Large intestine (tissue), 3 donors: ENCODE data around the gene DOK7. TPM values are rescaled to one million over a fixed set of nuclear protein-coding genes. Genes with fewer than 3 reads are reported as not detected.

Source experiments
- DNase-seq, 2 donors: peaks; one replicate each; pipeline versions ENCODE4 v3.0.0 to v3.0.0-alpha.2; 2013
- H3K27ac ChIP-seq: one replicate; pipeline ENCODE4 v1.5.1; 2013; ENCODE audit warnings: low read length
- H3K27me3 ChIP-seq: 2 replicates; pipeline ENCODE4 v1.6.1; 2013; ENCODE audit warnings: low read length; ENCODE audit not compliant: control insufficient read depth, insufficient read depth
- H3K36me3 ChIP-seq: 2 replicates; pipeline ENCODE4 v1.6.1; 2013; ENCODE audit warnings: low read length; ENCODE audit not compliant: control insufficient read depth, insufficient read depth
- H3K4me1 ChIP-seq: one replicate; pipeline ENCODE4 v1.6.1; 2013; ENCODE audit warnings: low read length; ENCODE audit not compliant: control insufficient read depth, insufficient read depth
- H3K4me3 ChIP-seq: one replicate; pipeline ENCODE4 v1.5.1; 2013; ENCODE audit warnings: low read length
- H3K9me3 ChIP-seq: one replicate; pipeline ENCODE4 v1.6.1; 2013; ENCODE audit warnings: mild to moderate bottlenecking, low read depth, low read length, moderate library complexity; ENCODE audit not compliant: control insufficient read depth
- WGBS: methylation state at CpG from one replicate; pipeline ENCODE4 v1.1.5; 2013; ENCODE audit warnings: low lambda C conversion rate; ENCODE audit not compliant: insufficient coverage; 5-methylcytosine and 5-hydroxymethylcytosine counted together
- polyA plus RNA-seq: library from polyadenylated mRNA; unstranded; fragments of 120-200 nt; gene quantifications from one replicate; pipeline ENCODE4 v1.2.1, GENCODE V29; 2013

The DOK7 gene
- polyA plus RNA-seq, 1 donor = 8.5 TPM

GRCh38 chr4:3427134-3427476 lies 36.0 kb upstream of the DOK7 start:
- Histone ChIP-seq H3K27me3 (no peaks in the 10 kb centered on the region), H3K27ac (no peak overlapping the region), H3K9me3 (no peaks in the 10 kb centered on the region), H3K36me3 (peaks cover 65% of the 10 kb centered on the region), H3K4me1 (no peaks in the 10 kb centered on the region), H3K4me3 (no peak overlapping the region)
- no peak for DNase-seq
- no CpG with 5 or more reads among the region's 9 CpGs for WGBS

GRCh38 chr4:3427706-3428446 lies 35.2 kb upstream of the DOK7 start:
- DNase-seq = no peak
- H3K36me3 ChIP-seq = peaks cover 59% of the 10 kb centered on the region
- no peaks in the 10 kb centered on the region for H3K9me3 ChIP-seq
- WGBS = 100% methylated on average over 1 of the region's 17 CpGs
- no peak overlapping the region for H3K27ac ChIP-seq
- no peaks in the 10 kb centered on the region for H3K27me3 ChIP-seq
- no peak overlapping the region for H3K4me3 ChIP-seq
- no peaks in the 10 kb centered on the region for H3K4me1 ChIP-seq

- H3K4me3 ChIP-seq = no peak overlapping the region
- H3K36me3 ChIP-seq = peaks cover 41% of the 10 kb centered on the region
- H3K4me1 ChIP-seq = no peaks in the 10 kb centered on the region
- WGBS = no CpG with 5 or more reads among the region's 12 CpGs
- no peaks in the 10 kb centered on the region for H3K27me3 ChIP-seq
- DNase-seq = no peak
- no peaks in the 10 kb centered on the region for H3K9me3 ChIP-seq
- H3K27ac ChIP-seq = no peak overlapping the region
Observed at GRCh38 chr4:3429651-3430050, 33.5 kb upstream of the DOK7 start.

- Histone ChIP-seq H3K4me3 (no peak overlapping the region), H3K9me3 (no peaks in the 10 kb centered on the region), H3K27ac (no peak overlapping the region), H3K36me3 (peaks cover 34% of the 10 kb centered on the region), H3K4me1 (no peaks in the 10 kb centered on the region), H3K27me3 (no peaks in the 10 kb centered on the region)
- WGBS = no CpG with 5 or more reads among the region's 21 CpGs
- no peak for DNase-seq
Observed at GRCh38 chr4:3430524-3430923, 32.6 kb upstream of the DOK7 start.

DNA sequence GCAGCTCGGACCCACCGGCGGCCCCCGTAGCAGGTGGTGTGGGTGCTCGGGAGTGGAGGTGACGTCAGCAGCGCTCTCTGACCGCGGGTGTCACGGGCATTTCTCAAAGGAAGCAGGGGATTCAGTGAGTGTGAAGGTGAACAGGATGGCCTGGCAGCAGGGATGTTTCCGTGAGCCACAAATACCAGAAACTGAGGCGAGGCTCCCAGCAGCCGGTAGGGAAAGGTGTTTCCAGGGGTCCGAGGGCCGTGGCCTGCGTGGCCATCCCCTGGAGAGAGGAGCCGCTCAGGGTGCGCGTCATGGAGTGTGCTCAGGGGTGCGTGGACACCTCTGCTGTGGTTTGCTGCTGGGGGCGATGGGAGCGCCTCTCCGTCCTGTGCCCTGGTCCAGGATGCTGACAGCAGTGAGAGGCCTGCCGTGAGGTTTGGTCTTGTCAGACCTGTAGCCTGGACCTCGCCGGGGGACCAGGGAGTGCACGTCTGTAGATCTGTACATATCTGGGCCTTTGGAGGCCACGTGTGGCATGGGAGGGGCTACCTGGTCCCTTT lies 31.6 kb upstream of the DOK7 start:
- peaks cover 34% of the 10 kb centered on the region for H3K36me3 ChIP-seq
- no peak overlapping the region for H3K27ac ChIP-seq
- H3K4me3 ChIP-seq = no peak overlapping the region
- H3K9me3 ChIP-seq = no peaks in the 10 kb centered on the region
- no peaks in the 10 kb centered on the region for H3K27me3 ChIP-seq
- no peak for DNase-seq
- WGBS = no CpG with 5 or more reads among the region's 28 CpGs
- H3K4me1 ChIP-seq = no peaks in the 10 kb centered on the region

GRCh38 chr4:3432381-3432790 lies 30.7 kb upstream of the DOK7 start:
- Histone ChIP-seq H3K27ac (no peak overlapping the region), H3K9me3 (no peaks in the 10 kb centered on the region), H3K4me1 (no peaks in the 10 kb centered on the region), H3K27me3 (no peaks in the 10 kb centered on the region), H3K4me3 (no peak overlapping the region), H3K36me3 (peaks cover 26% of the 10 kb centered on the region)
- no peak for DNase-seq
- WGBS = no CpG with 5 or more reads among the region's 16 CpGs

DNA sequence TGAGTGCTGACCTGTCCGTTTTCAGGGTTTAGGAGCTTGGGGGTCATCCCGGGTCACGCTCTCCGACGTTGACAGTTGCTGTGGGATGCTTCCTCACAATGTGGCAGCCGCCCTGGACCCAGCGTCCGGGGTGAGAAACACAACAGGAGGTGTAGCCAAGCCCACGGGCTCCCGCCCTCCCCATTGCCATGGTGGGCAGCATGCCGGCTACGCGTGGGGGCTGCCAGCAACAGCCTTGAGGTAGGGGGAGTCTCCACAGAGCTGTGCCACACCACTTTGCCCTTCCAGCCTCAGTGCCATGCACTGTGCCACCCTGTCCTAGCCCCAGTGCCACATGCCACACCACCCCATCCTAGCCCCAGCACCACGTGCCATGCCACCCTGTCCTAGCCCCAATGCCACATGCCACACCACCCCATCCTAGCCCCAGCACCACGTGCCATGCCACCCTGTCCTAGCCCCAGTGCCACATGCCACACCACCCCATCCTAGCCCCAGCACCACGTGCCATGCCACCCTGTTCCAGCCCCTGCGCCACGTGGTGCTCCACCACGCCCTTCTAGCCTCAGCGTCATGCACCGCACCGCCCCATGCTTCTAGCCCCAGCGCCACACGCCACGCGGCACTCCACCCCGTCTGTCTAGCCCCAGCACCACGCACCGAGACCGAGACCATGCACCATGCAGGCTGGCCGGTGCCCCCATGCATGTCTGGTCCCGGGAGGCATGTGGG lies 29.8 kb upstream of the DOK7 start:
- no peaks in the 10 kb centered on the region for H3K9me3 ChIP-seq
- no peak overlapping the region for H3K4me3 ChIP-seq
- H3K36me3 ChIP-seq = peaks cover 23% of the 10 kb centered on the region
- DNase-seq = no peak
- H3K4me1 ChIP-seq = no peaks in the 10 kb centered on the region
- no peak overlapping the region for H3K27ac ChIP-seq
- WGBS = no CpG with 5 or more reads among the region's 32 CpGs
- no peaks in the 10 kb centered on the region for H3K27me3 ChIP-seq

DNA sequence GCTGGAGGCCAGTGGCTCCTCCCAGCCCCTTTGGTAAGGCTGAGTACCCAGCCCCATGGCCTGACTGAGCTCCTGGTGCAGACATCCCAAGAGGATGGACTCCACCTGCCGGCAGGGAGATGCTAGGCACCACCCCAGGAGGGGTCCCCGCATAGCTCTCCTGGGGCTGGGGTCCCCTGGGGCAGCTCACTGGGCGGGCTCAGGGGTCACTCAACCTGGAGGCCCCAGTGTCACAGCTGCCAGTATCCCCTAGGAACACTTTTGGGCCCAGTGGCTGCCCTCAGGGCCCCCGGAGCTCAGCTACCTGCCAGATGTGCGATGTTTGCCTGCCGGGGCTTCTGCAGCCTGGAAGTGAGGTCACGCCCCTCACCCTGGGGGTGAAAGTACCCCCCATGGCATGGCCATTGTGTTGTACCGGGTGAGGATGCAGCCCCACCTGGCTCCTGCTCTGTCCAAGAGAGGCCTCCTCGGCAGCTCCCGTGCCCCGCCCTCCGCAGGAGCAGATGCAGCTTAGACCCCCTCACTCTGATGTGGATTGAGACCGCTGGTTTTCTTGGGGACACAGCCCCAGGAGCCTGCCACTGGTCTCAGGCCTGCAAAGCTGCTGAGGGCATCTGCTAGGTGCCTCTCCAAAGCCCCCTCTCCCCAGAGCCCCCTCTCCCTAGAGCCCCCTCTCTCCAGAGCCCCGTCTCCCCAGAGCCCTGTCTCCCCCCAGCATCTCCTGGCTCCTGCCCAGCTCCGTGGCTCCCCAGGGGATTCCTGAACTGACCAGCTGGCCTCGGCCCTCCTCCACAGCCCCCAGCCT lies 28.0 kb upstream of the DOK7 start:
- no peak overlapping the region for H3K4me3 ChIP-seq
- no CpG with 5 or more reads among the region's 16 CpGs for WGBS
- no peaks in the 10 kb centered on the region for H3K4me1 ChIP-seq
- no peak overlapping the region for H3K27ac ChIP-seq
- no peak for DNase-seq
- H3K9me3 ChIP-seq = no peaks in the 10 kb centered on the region
- H3K36me3 ChIP-seq = peaks cover 9% of the 10 kb centered on the region
- no peaks in the 10 kb centered on the region for H3K27me3 ChIP-seq

- Histone ChIP-seq H3K9me3 (no peaks in the 10 kb centered on the region), H3K4me1 (no peaks in the 10 kb centered on the region), H3K27ac (no peak overlapping the region), H3K4me3 (no peak overlapping the region), H3K27me3 (no peaks in the 10 kb centered on the region), H3K36me3 (peaks cover 6% of the 10 kb centered on the region)
- no peak for DNase-seq
- no CpG with 5 or more reads among the region's 4 CpGs for WGBS
Observed at GRCh38 chr4:3435686-3435956, 27.5 kb upstream of the DOK7 start.

DNA sequence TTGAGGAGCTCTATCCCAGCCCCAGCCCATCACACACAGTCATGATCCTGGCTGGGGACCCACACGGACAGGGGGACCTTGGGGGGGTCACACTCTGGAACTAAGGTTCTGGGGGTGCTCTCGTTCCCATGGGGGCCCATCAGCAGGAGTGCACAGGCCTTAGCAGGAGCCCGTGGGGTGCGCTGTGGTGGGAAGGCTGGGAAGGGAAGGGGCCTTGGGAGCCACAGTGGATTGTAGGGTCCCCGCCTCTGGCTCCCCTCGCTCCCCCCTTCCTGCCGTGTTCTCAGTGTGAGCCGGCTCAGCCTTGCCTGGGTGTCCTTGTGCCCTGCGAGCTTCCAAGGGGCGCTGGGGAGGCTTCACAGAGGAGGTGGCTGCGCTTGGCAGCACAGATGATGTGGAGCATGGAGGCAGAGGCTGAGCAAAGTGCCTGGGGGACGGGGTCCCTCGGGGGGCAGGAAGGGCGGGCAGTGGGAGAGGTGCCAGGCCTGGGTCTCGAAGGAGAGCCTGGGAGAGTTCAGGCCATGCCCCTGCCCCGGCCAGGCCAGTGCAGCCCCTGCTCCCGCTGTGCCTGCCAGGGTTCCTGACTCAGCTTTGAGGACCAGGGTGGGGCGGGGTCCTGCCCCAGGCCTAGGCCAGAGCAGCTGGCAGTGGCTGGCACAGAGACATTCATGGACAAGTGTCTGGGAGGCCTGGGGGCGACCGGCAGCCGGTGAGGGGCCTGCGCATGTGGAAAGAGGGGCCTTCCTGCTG lies 26.9 kb upstream of the DOK7 start:
- H3K9me3 ChIP-seq = no peaks in the 10 kb centered on the region
- no CpG with 5 or more reads among the region's 22 CpGs for WGBS
- H3K4me3 ChIP-seq = no peak overlapping the region
- H3K27ac ChIP-seq = no peak overlapping the region
- H3K27me3 ChIP-seq = no peaks in the 10 kb centered on the region
- H3K4me1 ChIP-seq = no peaks in the 10 kb centered on the region
- no peak for DNase-seq
- H3K36me3 ChIP-seq = no peaks in the 10 kb centered on the region
